IMR-90 (cell line): ENCODE data around the gene ZNF471.

Source experiments
- CTCF ChIP-seq: conservative IDR thresholded peaks from 2 replicates; pipeline ENCODE4 v1.5.1; 2012; ENCODE audit warnings: mild to moderate bottlenecking, low read depth, low read length, improper control_type of control experiment
- MAZ ChIP-seq: IDR thresholded peaks from 2 replicates; pipeline ENCODE4 v1.6.1; 2012; ENCODE audit warnings: low read depth, mild to moderate bottlenecking, low read length, improper control_type of control experiment, moderate library complexity, borderline replicate concordance
- MXI1 ChIP-seq: IDR thresholded peaks from 2 replicates; pipeline ENCODE4 v1.6.1; 2012; ENCODE audit warnings: low read depth, mild to moderate bottlenecking, low read length, moderate library complexity, borderline replicate concordance
- POLR2A ChIP-seq: IDR thresholded peaks from 2 replicates; pipeline ENCODE4 v1.6.1; 2012; ENCODE audit warnings: mild to moderate bottlenecking, low read depth, low read length
- RAD21 ChIP-seq: IDR thresholded peaks from 2 replicates; pipeline ENCODE4 v1.6.1; 2012; ENCODE audit warnings: low read length, improper control_type of control experiment
- TF ChIP-seq, protein P1 (sequence below): fragments of 150-350 bp; IDR thresholded peaks from 2 replicates; pipeline ENCODE4 v1.6.1; 2016; ENCODE audit warnings: low read depth, mild to moderate bottlenecking, low read length, moderate library complexity, borderline replicate concordance

DNA sequence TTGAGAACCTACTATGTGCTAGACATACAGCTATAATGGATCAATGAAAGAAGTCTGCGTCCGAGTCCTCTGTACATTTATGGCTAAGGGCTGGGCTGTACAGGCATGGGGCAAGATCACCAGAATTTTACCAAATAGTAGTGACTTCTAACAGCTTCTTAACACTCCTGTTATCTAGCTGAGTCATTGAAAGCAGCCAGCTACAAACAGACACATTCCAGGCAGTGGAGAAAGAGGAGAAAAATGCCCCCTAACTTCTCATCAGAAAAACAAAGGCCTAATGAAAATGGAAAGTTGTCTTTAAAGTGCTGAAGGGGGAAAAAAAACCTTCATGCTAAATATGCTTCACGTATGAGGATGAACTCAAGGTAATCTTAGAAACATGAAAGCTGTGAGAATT is 16.3 kb upstream of the ZNF471 start:
- TF ChIP-seq CTCF (no peak), POLR2A (no peak), MAZ (no peak), RAD21 (no peak), MXI1 (no peak)
- TF ChIP-seq, protein P1, sequence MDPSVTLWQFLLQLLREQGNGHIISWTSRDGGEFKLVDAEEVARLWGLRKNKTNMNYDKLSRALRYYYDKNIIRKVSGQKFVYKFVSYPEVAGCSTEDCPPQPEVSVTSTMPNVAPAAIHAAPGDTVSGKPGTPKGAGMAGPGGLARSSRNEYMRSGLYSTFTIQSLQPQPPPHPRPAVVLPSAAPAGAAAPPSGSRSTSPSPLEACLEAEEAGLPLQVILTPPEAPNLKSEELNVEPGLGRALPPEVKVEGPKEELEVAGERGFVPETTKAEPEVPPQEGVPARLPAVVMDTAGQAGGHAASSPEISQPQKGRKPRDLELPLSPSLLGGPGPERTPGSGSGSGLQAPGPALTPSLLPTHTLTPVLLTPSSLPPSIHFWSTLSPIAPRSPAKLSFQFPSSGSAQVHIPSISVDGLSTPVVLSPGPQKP = no peak
